K562 (cell line): Measurements from ENCODE around the gene RBMX2. TPM values are rescaled to one million over a fixed set of nuclear protein-coding genes. Genes with fewer than 3 reads are reported as not detected.
A peak's percentile ranks its signal among the peaks of the same experiment; 100 is the strongest.

Experiments
- ATAC-seq: fragments of 200-7000 bp; cut with Tn5 transposase; 3 replicates; pipeline ENCODE4 v1.9.1; 2020; ENCODE audit warnings: moderate library complexity
- BruUV-seq: library from RNA; stranded (reverse); fragments of 400-500 nt; replicated peaks from 2 replicates; lab custom pipeline; 2021; lab: Mats Ljungman, UMichigan
- CTCF ChIA-PET: fragments of 300-600 bp; formaldehyde crosslinking; extraction: SDS; loops from one replicate; lab custom pipeline; 2021; ENCODE audit warnings: low intra/inter-chr PET ratio; lab: Yijun Ruan, JAX
- POLR2A ChIA-PET: fragments of 300-600, 350-650 bp; sonication (Branson Sonifier 250); formaldehyde crosslinking; extraction: SDS; loops from one replicate; lab custom pipeline; 2021; ENCODE audit warnings: antibody characterized with exemption, inconsistent platforms; lab: Yijun Ruan, JAX
- DNase-seq, 4 experiments: peaks; one replicate each; pipeline versions ENCODE4 v3.0.0 to v3.0.0-alpha.2; 2011 to 2018; ENCODE audit warnings: low spot score in 3 of 4, mixed read lengths in 3 of 4; ENCODE audit errors: extremely low read depth in 1 of 4
- FAIRE-seq: peaks from 2 replicates; lab custom pipeline; 2011; peaks lifted over from hg19 to GRCh38; lab: Jason Lieb, UNC
- H2AFZ ChIP-seq: 2 replicates; pipeline ENCODE4 v1.6.0; 2011; ENCODE audit warnings: low read depth, low read length, control low read depth, inconsistent platforms
- H3K27ac ChIP-seq: fragments of 200-600 bp; 3 replicates; pipeline ENCODE4 v1.8.0; 2011; ENCODE audit warnings: low read depth, mild to moderate bottlenecking, control low read depth, inconsistent platforms, low read length, moderate library complexity, mixed read lengths; ENCODE audit errors: extremely low read depth
- H3K27me3 ChIP-seq, 2 experiments: fragments of 300-600 bp in 1 of 2; 2 replicates in 1 of 2; 3 replicates in 1 of 2; pipeline versions ENCODE4 v1.6.0 to v1.8.0; 2011; ENCODE audit warnings: inconsistent platforms in 2 of 2, low read length in 2 of 2, mild to moderate bottlenecking in 1 of 2, mixed read lengths in 1 of 2, moderate library complexity in 1 of 2; ENCODE audit not compliant: control insufficient read depth in 2 of 2, insufficient read depth in 2 of 2
- H3K36me3 ChIP-seq: fragments of 300-600 bp; 3 replicates; pipeline ENCODE4 v1.8.0; 2011; ENCODE audit warnings: mild to moderate bottlenecking, low read length, inconsistent platforms; ENCODE audit not compliant: control insufficient read depth, insufficient read depth
- H3K4me1 ChIP-seq, 2 experiments: fragments of 200-600 bp in 1 of 2; replicated peaks in 1 of 2; 2 replicates in 1 of 2; 3 replicates in 1 of 2; pipeline versions ENCODE4 v1.5.1 to v1.8.0; 2011; ENCODE audit warnings: inconsistent platforms in 2 of 2, low read length in 2 of 2, mild to moderate bottlenecking in 1 of 2, mixed read lengths in 1 of 2, moderate library complexity in 1 of 2; ENCODE audit not compliant: control insufficient read depth in 2 of 2, insufficient read depth in 2 of 2
- H3K4me2 ChIP-seq: 2 replicates; pipeline ENCODE4 v1.6.1; 2011; ENCODE audit warnings: low read length, control low read depth, inconsistent platforms, mixed read lengths; ENCODE audit not compliant: insufficient read depth
- H3K4me3 ChIP-seq: fragments of 200-600 bp; sonication (generic), shearing (Covaris generic); 2 replicates; pipeline ENCODE4 v1.5.1; 2016; ENCODE audit warnings: control low read depth, inconsistent platforms
- H3K79me2 ChIP-seq: fragments of 200-600 bp; 3 replicates; pipeline ENCODE4 v1.8.0; 2011; ENCODE audit warnings: low read length, inconsistent platforms; ENCODE audit not compliant: control insufficient read depth, insufficient read depth
- H3K9ac ChIP-seq, 2 experiments: 2 replicates each; pipeline versions ENCODE4 v1.6.0 to v1.6.1; 2011; ENCODE audit warnings: low read depth in 2 of 2, low read length in 2 of 2, control low read depth in 1 of 2, inconsistent platforms in 1 of 2, mild to moderate bottlenecking in 1 of 2, mixed read lengths in 1 of 2; ENCODE audit not compliant: insufficient read depth in 1 of 2
- H3K9me1 ChIP-seq: one replicate; pipeline ENCODE4 v1.6.0; 2011; ENCODE audit warnings: inconsistent platforms, mild to moderate bottlenecking, low read length, moderate library complexity; ENCODE audit not compliant: control insufficient read depth, insufficient read depth
- H3K9me3 ChIP-seq: replicated peaks from 2 replicates; pipeline ENCODE4 v1.5.1; 2011; ENCODE audit warnings: low read depth, low read length, inconsistent platforms; ENCODE audit not compliant: control insufficient read depth, insufficient read depth
- H4K20me1 ChIP-seq: replicated peaks from 2 replicates; pipeline ENCODE4 v1.6.1; 2011; ENCODE audit warnings: low read length, inconsistent platforms, mixed read lengths; ENCODE audit not compliant: control insufficient read depth, insufficient read depth
- CBFA2T3 ChIP-seq: fragments of 450-650 bp; IDR thresholded peaks from 2 replicates; pipeline ENCODE4 v1.6.1; 2017
- DPF2 ChIP-seq: fragments of 450-650 bp; IDR thresholded peaks from 2 replicates; pipeline ENCODE4 v1.6.1; 2016
- GATAD2A ChIP-seq: fragments of 450-650 bp; IDR thresholded peaks from 2 replicates; pipeline ENCODE4 v1.6.1; 2017
- POLR2AphosphoS5 ChIP-seq: IDR thresholded peaks from 2 replicates; pipeline ENCODE4 v1.6.1; 2011; ENCODE audit warnings: mild to moderate bottlenecking, low read depth, low read length, moderate library complexity; ENCODE audit not compliant: control insufficient read depth, insufficient read depth
- RFX7 ChIP-seq: fragments of 250-450 bp; sonication (Bioruptor Pico); IDR thresholded peaks from 2 replicates; pipeline ENCODE4 v1.5.1; 2021; ENCODE audit warnings: mild to moderate bottlenecking
- SMARCE1 ChIP-seq: fragments of 450-650 bp; IDR thresholded peaks from 2 replicates; pipeline ENCODE4 v1.7.1; 2016; ENCODE audit warnings: mild to moderate bottlenecking
- TCF3 ChIP-seq: sonication (generic); formaldehyde crosslinking; IDR thresholded peaks from 2 replicates; pipeline ENCODE4 v1.4.0; 2020; ENCODE audit warnings: mild to moderate bottlenecking, missing genetic modification reagents
- TRIM24 ChIP-seq, 2 experiments: fragments of 450-650 bp; IDR thresholded peaks; 2 replicates each; pipeline ENCODE4 v1.6.1; 2016
- ZFX ChIP-seq: sonication (generic); formaldehyde crosslinking; IDR thresholded peaks from 2 replicates; pipeline ENCODE4 v1.8.0; 2022; ENCODE audit warnings: mild to moderate bottlenecking, missing genetic modification reagents, moderate library complexity
- ZMIZ1 ChIP-seq, 2 experiments: fragments of 150-350 bp in 1 of 2; IDR thresholded peaks; 2 replicates each; pipeline ENCODE4 v1.6.1; 2012 to 2016; ENCODE audit warnings: low read depth in 2 of 2, low read length in 2 of 2, mild to moderate bottlenecking in 1 of 2, moderate library complexity in 1 of 2
- WGBS: fragments of 100-300 bp; shearing (Covaris generic); methylation state at CpG from one replicate; pipeline ENCODE4 v1.1.6; 2016; ENCODE audit warnings: low coverage, mixed read lengths; ENCODE audit not compliant: insufficient coverage; ENCODE audit errors: missing lambda C conversion rate; 5-methylcytosine and 5-hydroxymethylcytosine counted together
- in situ Hi-C: fragments of 300-500 bp; cut with MboI; formaldehyde crosslinking; loops from 4 replicates; pipeline ENCODE4 v1.15.0; 2018; ENCODE audit warnings: inconsistent platforms, mixed read lengths
- intact Hi-C: fragments of 100-400 bp; cut with micrococcal nuclease; formaldehyde crosslinking; loops from 2 replicates; pipeline ENCODE4 v1.14.2; 2022
- polyA plus RNA-seq, 8 experiments: library from polyadenylated mRNA; depleted of rRNA in 4 of 8; stranded (reverse) in 5 of 8; unstranded in 3 of 8; fragments of >200 nt; fragmentation: Nextera tagmentation in 2 of 8; fragmentation: Illumina TruSeq in 1 of 8; extraction: Ambion mirVana in 2 of 8; extraction: Trizol in 1 of 8; gene quantifications; 2 replicates each; pipeline versions ENCODE4 v1.2.1 to v1.2.3, GENCODE V29; 2011 to 2014; ENCODE audit warnings: inconsistent platforms in 1 of 8, missing spikeins in 1 of 8
- total RNA-seq, 7 experiments: library from RNA; depleted of rRNA in 6 of 7; stranded (reverse); fragments of >200 nt in 6 of 7; fragmentation: Illumina TruSeq in 2 of 7; extraction: Trizol in 2 of 7; gene quantifications; 2 replicates each; pipeline versions ENCODE4 v1.2.1 to v1.2.3, GENCODE V29; 2011 to 2021; ENCODE audit warnings: low replicate concordance in 1 of 7

Gene RBMX2
- total and polyA plus RNA-seq, 9 of the 15 experiments (the other 6 are each of a cell fraction or from before 2014, with no cell fraction given): 27.2 to 62.5 (median 54.1) TPM

DNA sequence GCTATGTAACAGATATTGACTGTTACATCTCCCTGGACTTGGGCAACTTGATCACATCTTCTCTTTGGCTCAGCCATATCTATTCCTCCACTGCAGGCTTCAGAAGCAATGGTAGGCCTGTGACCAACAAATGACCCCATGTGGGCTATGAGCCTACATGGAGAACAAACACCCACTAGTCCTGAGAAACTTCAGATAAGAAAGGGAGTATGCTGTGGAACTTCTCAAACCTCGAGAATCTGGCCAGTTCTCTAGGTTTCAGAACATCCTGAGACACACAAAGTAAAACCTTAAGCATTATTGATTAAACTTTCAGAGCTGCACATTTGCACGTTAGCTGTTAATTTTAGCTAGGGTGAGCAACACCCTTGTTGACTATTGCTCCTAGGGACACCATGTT lies 16.3 kb downstream of the RBMX2 start:
- 4% methylated on average over 2 of the region's 2 CpGs for WGBS
- BruUV-seq: no TSS peak
- peaks cover 16% of the 10 kb centered on the region; the same call in 1 of the 3 replicates for H3K36me3 ChIP-seq
- H3K4me2 ChIP-seq: peak overlapping the region; percentile 32; the same call in 1 of the 2 replicates
- intact Hi-C loops: no loop called here
- ATAC-seq: peak; percentile 84
- H3K9me1 ChIP-seq: no peaks in the 10 kb centered on the region
- no peaks in the 10 kb centered on the region for H3K9me3 ChIP-seq
- H3K27ac ChIP-seq: peak overlapping the region; percentile 75
- DNase-seq: peak; percentile 48 to 80 (median 66)
- H3K4me3 ChIP-seq: no peak overlapping the region
- CTCF ChIA-PET: no interaction called here
- no peaks in the 10 kb centered on the region for H4K20me1 ChIP-seq
- peak overlapping the region in 1 of 2 experiments; percentile 20; a peak in 2 of 4 replicates for H3K9ac ChIP-seq
- peak; percentile 94 for FAIRE-seq
- peaks cover 4 to 37% of the 10 kb centered on the region in 2 experiments; a peak in 3 of 5 replicates for H3K4me1 ChIP-seq
- in situ Hi-C loops: no loop called here
- POLR2A ChIA-PET: no interaction called here
- H3K27me3 ChIP-seq: no peaks in the 10 kb centered on the region
- H3K79me2 ChIP-seq: no peaks in the 10 kb centered on the region
- H2AFZ ChIP-seq: peak overlapping the region; percentile 79
- 0 out of 4 replicates have a peak, but pooled peaks of 1 of the 2 experiments have one; percentile 13 for TF ChIP-seq TRIM24 (IDR thresholded peaks at IDR 0.05)
- peak; percentile 71 for TF ChIP-seq ZFX (CRISPR knock-in tag)
- TF ChIP-seq TCF3 (CRISPR knock-in tag): peak; percentile 79
- TF ChIP-seq POLR2AphosphoS5: peak; percentile 65; the same call in 1 of the 2 replicates
- TF ChIP-seq CBFA2T3: peak; percentile 82
- no peak for TF ChIP-seq ZMIZ1 (IDR thresholded peaks at IDR 0.05; ENCODE audit: low read depth in 2 of 2, low read length in 2 of 2)
- no peak for TF ChIP-seq RFX7 (CRISPR knock-in tag)
- no peak for TF ChIP-seq GATAD2A
- peak; percentile 57; the same call in 1 of the 2 replicates for TF ChIP-seq DPF2
- peak; percentile 21; the same call in 1 of the 2 replicates for TF ChIP-seq SMARCE1
